Hematopoietic multipotent progenitor cell treated with erythropoietin and hydrocortisone succinate and interleukin-3 and kit ligand, for 4 days (in vitro differentiated cells): ENCODE results near the gene CD276.
"Not testable (repeated sequence)": the region's sequence is repeated elsewhere in the genome, so short reads cannot be mapped to it uniquely, and the experiment has no call there.

Source experiments
- DNase-seq: peaks from one replicate; pipeline ENCODE4 v3.0.0-alpha.2; 2015

Gene CD276

DNA sequence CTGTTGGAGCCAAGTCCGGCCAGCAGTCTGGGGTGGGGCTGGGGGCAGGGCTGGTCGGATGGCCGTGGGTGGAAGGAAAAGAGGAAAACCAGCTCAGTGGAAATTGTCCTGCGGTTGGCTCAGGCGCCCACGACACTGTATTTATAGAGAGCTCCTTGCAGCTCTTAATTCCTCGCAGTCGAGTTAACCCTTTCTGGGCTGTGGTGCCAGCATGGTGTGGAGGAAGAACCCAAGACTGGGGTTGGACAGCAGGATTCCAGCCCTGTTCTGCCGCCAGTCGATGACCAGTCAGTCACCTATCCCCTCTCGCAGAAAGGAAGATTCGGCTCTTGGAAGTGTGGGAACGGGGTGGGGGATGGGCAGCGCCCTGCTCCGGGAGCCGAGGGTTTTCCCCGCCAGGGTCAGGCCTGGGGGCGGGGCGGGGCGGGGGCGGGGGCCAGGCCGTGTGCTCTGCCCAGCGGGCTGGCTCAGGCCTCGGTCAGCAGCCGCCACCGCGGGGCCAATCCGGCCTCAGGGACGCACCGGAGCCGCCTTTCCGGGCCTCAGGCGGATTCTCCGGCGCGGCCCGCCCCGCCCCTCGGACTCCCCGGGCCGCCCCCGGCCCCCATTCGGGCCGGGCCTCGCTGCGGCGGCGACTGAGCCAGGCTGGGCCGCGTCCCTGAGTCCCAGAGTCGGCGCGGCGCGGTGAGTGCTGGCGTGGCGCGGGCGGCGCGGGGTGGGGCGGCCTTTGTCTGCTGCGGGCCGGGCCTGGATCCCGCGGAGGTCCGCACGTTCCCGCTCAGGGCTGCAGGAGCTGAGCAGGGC, at the start of gene CD276:
TSS of gene CD276 (plus strand) at position 607 of the 804 bp plus-strand sequence. CDS start 15,257 bp downstream, outside the sequence.
- DNase-seq: peak; percentile 52

DNA sequence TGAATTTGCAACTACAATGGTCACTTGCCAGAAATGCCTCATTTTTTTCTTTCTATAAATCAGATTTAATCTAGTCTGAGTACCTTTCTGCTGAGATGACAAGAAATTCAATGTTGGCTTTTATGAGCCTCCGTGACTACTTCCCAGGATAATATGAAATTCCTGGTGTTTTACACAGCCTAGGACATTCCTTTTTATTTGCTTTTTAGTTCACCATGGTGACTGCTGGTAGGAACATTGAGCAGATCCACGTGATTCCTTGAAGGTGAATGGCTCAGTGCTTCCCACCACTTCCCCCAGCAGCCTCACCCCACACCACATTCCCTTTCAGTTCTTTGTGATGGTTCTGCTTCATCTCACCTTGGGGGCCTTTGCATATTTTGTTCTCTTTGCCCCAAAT, 46.7 kb upstream of the CD276 start:
- DNase-seq: no peak

DNA sequence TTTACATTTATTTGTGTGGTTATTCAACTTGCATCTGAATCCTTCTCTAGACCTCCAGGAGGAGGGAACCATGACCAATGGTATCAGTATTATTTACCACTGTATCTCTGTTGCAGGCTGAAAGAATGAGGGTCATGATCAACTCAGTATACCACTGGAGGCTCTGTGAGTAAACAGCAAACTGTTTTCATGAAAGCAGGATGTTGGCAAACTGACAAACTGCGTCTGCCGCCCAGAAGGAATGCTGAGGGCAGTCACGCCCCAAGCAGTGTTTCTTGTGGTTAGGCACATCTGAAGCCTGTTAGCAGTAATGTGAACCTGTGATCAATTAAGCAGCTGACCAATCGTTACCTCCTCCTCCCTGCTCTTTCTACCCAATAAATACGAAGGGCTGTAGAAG, 44.7 kb upstream of the CD276 start:
- not testable (repeated sequence) for DNase-seq

DNA sequence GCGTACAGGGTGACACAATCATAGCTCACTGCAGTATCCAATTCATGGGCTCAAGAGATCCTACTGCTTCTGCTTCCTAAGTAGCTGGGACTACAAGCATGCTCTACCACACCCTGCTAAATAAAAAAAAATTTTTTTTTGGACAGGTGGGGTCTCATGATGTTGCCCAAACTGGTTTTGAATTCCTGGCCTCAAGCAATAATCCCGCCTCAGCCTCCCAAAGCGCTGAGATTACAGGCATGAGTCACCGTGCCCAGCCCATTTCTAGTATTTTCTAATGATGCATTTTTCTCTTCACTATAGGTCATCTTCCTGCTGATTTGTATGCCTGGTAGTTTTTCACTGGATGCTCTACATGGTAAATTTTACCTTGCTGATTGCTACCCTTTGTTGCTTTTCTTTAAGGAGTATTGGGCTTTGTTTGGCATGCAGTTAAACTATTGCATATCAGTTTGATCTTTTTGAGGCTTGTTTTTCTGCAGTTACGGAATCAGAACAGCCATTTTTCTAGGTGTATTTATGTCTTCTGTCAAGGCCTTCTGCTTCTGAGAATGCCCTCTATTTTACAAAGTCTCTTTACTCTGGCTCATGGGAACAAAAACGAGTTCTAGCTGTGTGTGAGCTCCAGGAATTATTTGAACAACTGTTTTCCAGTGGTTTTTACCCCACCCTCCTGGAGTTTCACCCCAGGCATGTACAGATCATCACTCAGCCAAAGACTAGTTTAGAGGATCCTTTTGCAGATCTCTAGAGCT, 36.7 kb upstream of the CD276 start:
- no peak for DNase-seq

DNA sequence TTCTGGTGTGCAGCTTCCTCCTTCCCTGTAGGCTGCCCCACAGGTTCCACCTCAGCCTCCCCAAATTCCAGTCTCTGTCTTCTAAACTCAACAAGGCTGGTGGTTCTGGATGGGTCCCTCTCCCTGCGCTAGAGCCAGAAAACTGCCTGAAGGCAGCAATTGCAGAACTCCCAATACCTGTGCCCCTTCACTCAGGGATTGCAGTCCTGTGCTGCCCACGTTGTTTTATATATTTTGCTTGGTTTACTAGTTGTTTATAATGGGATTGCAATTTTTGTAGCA, 36.2 kb upstream of the CD276 start:
- no peak for DNase-seq

- peak; percentile 65 for DNase-seq
These were observed 33.6 kb upstream of the CD276 start for GRCh38 chr15:73650416-73651126.

GRCh38 chr15:73654659-73655058, 29.5 kb upstream of the CD276 start:
- DNase-seq: no peak

DNA sequence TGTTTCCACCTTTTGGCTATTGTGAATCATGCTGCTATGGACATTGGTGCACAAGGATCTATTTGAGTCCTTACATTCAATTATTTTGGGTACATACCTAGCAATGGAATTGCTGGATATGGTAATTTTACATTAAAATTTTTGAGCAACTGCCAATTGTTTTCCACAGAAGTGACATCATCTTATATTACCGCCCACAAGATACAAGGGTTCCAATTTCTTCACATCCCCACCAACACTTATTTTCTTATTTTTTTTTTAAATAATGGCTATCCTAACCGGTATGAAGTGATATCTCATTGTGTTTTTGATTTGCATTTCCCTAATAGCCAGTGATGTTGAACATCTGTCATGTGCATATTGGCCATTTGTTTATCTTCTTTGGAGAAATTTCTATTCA, 28.5 kb upstream of the CD276 start:
- no peak for DNase-seq

GRCh38 chr15:73658645-73659044, 25.5 kb upstream of the CD276 start:
- DNase-seq: no peak

DNA sequence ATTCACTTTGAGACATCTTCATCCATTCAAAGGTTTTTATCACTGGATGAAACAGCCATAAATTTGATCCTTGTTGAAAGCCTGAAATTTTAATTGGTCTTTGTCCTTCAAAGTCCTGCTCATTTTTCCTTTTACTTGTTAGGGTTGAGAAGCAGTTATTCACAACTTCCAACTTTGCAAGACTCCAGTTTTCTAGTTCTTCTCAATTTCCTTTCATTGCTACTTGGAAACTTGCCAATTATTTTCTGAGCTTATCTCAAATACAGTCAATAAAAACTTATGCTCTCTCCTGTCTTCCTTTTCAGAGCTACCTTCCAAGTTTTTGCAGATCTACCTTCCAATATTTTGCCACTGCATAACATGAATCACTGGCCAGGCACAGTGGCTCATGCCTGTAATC, 23.7 kb upstream of the CD276 start:
- DNase-seq: peak; percentile 23

DNA sequence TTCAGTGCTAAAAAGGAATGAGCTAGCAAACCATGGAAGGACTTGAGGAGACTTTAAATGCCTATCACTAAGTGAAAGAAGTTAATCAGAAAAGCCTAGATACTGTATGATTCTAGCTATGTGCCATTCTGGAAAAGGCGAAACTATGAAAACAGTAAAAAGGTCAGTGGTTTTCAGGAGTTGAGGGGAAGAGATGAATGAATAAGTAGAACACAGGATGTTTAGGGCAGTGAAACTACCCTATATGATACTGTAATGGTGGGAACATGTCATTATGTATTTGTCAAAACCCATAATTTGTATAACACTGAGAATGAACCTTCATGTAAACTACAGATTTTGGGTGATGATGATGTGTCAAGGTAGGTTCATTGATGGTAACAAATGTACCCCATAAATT, 9.6 kb upstream of the CD276 start:
- no peak for DNase-seq

DNA sequence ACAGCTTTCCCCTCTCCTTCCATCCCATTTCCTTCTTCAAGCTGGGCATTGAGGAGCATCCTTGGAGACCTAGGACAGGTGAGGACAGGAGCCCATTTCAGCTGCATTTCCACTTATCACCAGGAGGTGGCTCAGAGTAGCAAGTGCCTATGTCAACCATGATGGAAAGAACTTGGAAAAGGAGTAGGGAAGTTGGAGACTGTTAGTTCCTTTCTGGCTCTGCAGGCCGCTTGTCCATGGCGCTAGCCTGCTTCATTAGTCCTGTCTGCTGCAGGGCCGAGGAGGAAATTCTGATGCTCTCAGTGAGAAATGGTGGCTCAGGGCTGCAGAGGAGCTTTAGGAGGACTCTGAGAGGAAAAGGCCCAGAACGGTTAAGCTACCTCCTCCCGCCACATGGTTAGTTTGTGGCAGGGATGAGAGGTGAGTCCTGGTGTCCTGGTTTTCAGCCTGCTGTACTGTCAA, 7.0 kb upstream of the CD276 start:
- peak; percentile 61 for DNase-seq

DNA sequence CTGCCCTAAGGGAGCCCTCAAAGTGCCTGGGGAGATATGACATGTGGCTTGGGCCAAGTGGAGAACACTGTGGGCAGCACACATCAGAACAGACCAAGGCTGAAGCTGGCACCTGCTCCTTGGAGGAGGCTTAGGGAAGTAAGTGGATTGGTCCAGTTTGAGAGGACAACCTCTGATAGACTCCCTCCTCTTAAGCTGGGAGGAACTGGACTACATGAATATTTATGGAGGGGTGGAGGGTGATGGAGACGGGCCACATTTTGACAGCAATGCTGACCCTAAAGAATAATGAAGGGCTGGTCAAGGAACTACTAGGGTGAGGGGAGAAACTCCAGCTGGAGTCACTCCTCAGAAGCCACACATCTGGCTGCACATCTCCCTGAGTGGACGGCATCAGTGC, 6.5 kb upstream of the CD276 start:
- DNase-seq: no peak

DNA sequence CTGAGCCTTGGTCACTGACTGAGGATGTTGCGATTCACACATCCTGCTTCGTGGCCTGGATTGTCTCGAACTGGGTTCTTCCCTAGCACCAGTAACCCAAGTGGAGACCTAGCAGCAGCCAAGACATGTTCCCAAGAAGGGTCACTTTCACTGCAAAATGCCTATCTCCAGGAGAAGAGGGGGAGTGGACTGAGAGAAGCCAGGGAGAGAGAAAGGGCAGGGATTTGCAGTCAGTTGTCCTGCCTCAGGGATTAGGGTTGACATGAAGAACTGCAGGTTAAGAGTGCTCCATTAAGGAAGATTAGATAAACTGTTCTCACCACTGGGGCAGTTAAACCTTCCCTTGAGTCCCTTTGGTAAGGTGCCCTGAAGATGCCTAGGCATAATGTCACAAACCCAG, 5.7 kb upstream of the CD276 start:
- no peak for DNase-seq

DNA sequence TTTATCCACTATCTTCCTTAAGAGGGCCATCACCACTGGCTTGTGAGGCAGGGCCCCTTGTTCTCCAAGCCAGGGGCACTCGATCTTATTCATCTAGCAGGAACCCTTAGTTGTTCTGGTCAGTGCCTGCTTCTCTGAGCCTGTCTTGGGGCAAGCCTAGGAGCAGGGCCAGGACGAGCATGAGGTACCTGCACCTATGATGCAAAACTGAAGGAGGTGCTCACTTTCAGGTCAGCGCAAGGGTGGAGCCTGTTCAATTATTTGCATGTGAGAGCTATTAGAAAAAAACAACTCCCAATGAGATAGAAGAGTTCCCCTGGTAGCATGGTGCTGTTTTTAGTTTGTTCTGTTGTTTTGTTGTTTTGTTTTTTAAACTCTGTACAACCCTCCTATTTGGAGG, 5.0 kb upstream of the CD276 start:
- DNase-seq: no peak

- DNase-seq: no peak
These were observed 4.2 kb upstream of the CD276 start for GRCh38 chr15:73679964-73680363.

DNA sequence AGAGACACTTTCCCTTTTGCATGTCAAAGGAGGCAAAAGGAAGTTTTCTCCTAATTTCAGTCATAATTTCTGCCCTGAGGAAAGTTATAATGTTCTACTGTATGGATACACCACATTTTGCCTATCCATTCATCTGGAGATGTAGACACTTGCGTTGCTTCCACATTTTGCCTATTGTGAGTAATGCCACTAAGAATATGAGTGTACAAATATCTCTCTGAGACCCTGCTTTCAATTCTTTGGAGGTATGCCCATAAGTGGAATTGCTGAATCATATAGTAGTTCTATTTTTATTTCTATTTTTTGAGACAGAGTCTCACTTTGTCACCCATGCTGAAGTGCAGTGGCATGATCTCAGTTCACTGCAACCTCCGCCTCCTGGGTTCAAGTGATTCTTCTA, 3.6 kb upstream of the CD276 start:
- DNase-seq: no peak

DNA sequence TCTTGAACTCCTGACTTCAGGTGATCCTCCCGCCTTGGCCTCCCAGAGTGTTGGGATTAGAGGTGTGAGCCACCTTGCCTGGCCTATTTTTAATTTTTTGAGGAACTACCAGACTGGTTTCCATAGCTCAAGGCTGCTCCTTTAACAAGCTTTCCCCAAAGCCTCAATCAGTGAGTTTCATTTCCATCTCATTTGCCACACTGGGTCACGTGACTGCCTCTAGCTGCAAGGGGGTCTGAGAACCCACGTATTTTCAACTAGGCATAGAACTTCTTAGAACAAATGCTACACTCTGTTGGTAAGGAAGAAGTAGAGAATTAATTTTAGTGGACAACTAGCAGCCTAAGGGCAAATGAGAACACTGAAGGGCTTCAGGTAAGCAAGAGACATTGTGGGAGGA, 3.1 kb upstream of the CD276 start:
- DNase-seq: no peak

DNA sequence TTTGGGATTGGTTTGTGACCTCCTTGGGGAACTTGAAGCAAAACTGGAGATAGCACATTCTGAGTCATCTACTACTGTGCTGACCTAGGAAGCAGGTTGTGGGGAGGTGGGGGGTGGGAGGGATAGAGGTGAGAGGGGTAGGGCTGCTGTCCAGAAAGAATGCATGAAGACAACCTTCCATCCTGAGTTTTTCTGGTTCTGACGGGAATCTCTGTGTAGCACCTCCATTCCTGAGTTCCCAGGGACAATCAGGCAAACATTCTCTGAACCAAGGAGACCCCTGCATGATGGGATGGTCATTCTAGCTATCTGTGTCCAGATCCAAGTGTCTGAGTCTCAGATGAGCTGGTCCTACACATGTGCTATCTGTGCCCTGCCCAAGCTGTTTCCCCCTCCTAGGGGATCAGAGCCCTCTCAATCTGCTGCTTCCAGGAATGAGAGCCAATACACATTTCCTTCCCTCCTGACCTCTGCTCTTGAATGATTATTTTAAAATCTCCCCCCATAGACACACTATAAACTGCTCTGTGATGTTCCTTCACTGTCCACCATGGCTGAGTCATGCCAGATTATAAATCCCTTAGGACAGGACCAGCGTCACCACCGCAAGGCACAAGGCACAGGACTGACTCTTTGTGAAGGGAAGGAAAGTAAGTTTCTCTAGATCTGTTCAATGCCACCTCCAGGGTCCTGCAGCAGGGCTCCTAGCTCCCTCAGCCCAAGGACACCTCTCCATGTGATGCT, 2.2 kb upstream of the CD276 start:
- no peak for DNase-seq

GRCh38 chr15:73682600-73683090, 1.5 kb upstream of the CD276 start:
- DNase-seq: no peak

GRCh38 chr15:73683257-73683776, 866 bp upstream of the CD276 start:
- no peak for DNase-seq

DNA sequence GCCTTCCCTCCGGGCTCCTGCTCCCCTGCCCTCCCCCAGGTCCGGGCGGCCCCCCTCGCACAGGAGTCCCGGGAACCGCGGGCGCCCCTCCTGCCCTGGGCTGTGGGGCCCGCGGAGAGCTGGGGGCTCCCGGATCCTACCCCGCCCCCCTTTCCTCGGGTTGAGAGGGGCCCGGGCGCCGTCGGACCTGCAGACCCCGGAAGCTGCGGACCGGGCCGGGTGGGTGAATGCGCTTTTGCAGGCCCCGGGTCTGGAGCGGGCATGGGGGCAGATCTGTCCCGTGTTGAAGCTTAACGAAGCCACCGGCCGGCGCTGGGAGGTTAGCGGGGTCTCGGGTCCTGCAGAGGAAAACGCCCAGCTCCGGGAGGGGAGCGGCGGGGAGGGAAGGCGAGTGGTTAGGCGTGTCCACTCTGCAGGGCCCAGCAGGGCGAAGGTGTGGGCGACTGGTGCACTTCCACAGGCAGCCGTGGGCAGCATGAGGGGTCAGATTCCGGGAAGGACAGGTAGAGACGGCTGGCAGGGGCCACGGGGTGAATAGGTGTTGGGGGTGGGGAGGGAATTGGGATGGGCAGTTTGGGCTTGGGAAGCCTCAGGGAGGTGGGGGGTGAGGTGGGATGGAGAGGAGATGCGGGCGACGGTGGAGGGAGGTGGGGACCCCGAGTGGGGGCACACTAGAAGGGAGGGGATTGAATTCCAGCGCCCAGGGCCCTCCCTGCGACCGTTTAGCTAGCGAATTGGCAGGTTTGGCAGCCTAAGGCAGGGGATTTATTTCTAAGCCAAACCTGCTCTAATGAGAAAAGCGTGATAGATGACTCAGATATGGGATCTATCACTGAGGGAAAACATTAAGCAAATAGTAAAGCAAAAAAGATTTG, 635 bp downstream of the CD276 start:
- no peak for DNase-seq
